ENCODE data around the gene CFAP119.

The CFAP119 gene

DNA sequence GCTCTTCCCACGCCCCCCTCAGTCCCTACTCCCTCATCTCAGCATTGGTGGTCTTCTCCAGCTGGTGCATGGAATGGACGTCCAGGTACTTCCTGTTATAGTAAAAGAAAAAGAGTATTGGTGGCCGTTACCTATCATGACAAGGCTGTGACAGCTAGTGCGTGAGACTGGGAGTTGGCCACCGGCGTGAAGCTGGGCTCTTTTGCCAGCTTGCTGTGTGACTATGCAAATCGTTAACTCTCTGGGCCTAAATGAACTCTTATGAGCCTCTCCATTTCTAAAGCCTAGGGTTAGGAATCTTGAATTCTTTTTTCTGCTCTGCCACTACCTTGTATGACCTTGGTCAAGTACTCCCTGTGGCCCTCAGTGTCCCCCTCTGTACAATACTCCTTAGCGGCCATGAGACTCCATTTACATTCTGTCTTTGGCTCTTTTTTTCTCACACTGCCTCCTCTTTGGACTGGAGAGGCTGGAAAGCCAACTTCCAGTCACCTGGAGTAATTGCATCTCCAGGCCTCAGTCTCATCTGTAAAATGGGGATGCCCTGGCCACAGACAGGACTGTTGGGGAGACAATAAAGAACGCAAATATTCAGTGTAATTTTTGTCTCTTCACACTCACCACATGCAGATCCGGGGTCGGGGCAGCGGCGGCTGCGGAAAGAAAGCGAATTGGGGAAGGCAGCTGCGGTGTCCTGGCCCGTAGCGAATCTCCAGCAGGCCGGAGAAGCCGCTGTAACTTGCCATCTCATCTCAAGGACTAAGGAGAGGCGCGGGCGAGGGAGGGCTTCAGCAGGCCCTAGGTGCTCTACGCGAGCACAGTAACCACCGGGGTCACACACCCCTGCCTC lies 1.1 kb downstream of the CFAP119 start:
- no peak for DNase-seq

DNA sequence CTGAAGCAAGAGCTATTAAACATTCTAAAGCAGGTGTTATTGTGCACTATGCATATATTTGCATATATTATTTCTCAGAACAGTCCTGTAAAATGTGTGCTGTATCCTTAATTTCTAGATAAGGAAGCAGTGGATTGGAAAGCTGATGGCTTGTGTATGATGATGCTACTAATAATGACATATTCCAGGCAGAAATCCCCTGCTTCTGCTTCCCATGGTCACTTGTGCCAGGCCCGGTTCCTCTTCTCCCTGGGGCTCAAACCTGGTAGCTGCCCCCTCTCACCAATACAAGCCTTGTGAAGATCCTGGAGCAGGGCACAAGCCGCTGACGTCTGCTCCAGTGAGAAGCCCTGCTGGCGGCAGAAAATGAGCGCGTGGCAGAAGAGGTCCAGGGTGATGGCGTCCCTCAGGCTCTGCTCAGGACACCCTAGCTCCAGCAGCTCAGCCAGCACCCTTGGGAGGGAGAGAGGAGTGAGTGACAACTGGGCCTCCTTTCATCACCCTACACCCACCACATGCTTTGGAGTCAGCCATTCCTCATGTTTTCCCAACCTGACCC lies 1.8 kb downstream of the CFAP119 start:
- no peak for DNase-seq

DNA sequence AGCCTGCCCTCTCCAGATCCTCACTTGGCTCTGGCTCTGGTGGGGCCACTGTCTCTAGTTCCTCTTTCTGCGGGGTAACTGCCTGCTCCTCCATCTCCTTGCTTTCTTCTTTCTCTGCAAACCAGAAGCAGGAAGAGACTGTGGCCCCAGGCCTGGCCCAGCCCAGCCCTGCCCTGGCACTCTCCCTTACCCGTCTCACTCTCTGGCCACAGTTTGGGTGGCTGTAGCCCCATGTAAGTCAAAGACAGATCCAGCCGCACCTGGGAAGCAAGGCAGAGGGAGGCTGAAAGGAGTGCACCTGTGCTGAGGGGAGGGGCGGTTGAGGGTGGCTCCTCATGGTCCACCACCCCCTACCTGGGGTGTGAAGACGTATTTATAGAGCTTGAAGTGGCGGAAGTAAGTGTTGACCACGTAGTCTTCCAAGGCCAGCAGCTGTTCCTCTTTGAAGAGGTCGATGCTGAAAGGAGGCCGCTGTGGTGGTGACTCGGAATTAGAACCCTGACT lies 2.8 kb downstream of the CFAP119 start:
- no peak for DNase-seq

DNA sequence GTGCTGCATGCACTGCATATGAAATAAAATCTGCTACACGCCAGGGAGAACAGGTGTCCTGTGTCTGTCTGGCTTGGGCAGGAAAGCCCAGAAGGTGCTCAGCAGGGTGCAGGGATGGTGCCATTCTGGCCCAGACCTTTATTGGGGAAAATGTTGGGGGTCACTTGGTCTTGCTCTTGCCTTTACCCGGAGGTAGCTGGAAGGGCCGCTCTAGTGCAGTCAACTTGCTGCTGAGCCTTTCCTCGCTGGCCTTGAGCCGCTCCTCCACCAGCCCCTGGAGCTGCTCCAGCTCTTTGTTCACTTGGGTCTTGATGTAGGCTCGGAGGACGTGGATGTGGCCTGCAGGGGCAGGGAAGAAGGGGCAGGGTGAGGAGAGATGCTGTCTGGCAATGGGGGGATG lies 4.5 kb downstream of the CFAP119 start:
- DNase-seq: no peak

DNA sequence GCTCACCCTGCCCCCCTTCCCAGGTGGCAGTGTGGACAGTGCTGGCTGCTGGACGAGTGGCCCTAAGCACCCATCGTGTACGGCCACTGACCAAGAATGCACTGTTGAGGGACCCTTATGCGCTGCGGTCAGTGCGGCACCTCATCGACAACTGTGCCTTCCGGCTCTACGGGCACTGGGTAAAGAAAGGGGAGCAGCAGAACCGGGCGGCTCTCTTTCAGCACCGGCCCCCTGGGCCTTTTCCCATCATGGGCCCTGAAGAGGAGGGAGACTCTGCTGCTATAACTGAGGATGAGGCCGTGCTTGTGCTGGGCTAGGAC lies 5.1 kb downstream of the CFAP119 start:
- no peak for DNase-seq

DNA sequence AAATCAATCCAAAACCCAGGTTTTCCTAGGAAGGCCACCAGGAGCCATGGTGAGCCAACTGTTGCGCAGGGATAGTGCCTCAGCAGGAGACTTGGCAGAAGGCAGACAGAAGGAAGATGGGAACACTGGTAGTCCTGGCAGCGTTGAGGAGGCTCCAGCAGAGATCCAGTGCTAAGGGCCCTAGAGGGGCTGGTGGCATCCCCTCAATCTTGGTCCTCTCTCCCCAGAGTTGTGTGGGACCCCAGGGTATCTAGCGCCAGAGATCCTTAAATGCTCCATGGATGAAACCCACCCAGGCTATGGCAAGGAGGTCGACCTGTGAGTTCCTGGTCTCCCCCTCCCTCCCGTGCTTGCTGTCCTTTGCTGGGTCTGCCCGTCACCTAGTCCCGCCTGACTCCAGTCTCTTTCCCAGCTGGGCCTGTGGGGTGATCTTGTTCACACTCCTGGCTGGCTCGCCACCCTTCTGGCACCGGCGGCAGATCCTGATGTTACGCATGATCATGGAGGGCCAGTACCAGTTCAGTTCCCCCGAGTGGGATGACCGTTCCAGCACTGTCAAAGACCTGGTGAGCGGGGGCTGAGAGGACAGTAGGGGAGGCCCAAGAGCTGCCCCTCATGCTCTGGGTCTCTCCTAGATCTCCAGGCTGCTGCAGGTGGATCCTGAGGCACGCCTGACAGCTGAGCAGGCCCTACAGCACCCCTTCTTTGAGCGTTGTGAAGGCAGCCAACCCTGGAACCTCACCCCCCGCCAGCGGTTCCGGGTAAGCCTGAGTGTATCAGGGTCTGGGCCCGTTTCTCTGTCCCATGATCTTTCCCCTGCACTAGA lies 5.7 kb downstream of the CFAP119 start:
- no peak for DNase-seq

DNA sequence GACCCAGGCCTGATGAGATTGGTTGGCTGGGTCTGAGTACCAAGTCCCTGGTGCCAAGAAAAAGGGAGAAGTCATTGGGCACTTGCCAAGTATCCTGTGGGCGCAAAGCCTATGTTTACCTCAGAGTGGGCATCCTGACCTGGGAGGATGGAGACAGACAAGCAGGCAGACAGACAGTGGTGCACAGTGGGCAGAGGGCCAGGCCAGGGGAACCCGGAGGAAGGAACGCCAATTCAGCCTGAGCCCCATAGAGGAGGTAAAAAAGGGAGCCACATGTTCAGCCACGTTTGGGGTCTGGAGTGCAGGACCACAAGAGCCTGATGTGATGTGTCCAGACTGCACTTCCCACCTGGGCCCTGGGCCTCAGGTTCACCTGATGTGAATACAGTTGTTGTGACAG lies 8.3 kb downstream of the CFAP119 start:
- DNase-seq: no peak

DNA sequence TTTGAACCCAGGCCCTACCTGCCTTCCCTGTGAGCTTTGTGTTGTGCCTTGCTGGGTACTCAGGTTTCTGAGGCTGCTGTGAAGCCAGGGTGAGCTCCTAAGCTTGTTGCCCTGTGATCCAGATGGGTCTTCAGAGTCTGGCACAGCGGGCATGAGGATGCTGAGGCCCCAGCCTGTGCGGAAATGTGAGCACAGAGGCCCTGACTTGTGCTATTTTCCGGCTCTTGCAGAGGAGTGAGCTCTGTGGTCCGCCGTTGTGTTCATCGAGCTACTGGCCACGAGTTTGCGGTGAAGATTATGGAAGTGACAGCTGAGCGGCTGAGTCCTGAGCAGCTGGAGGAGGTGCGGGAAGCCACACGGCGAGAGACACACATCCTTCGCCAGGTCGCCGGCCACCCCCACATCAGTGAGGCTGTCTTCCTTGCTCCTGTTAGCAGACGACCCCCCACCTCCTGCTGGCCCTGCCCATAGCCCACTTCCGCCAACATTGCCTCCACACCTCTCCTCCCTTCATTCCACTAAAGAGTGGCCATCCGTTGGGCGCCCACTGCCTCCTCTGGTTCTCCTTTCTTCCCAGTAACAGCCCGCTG lies 10.9 kb downstream of the CFAP119 start:
- no peak for DNase-seq

DNA sequence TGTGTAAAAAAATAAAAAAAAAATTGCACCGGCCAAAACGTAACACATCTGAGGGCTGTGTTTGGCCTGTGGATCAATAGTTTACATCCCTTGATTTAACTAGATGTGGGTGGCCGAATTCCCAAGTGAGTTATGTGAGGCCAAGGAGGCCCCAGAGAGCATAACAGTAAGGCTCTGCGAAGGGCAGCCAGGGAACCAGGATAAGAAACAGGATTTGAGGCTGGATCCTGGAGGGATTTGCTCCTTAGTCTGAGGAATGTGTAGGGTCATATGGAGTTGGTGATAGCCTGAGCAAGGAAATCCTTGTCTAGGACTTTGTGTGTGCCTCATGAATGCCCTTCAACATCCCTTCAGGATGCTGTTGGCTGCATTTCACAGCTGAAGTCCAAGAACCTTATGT lies 11.7 kb downstream of the CFAP119 start:
- DNase-seq: no peak

DNA sequence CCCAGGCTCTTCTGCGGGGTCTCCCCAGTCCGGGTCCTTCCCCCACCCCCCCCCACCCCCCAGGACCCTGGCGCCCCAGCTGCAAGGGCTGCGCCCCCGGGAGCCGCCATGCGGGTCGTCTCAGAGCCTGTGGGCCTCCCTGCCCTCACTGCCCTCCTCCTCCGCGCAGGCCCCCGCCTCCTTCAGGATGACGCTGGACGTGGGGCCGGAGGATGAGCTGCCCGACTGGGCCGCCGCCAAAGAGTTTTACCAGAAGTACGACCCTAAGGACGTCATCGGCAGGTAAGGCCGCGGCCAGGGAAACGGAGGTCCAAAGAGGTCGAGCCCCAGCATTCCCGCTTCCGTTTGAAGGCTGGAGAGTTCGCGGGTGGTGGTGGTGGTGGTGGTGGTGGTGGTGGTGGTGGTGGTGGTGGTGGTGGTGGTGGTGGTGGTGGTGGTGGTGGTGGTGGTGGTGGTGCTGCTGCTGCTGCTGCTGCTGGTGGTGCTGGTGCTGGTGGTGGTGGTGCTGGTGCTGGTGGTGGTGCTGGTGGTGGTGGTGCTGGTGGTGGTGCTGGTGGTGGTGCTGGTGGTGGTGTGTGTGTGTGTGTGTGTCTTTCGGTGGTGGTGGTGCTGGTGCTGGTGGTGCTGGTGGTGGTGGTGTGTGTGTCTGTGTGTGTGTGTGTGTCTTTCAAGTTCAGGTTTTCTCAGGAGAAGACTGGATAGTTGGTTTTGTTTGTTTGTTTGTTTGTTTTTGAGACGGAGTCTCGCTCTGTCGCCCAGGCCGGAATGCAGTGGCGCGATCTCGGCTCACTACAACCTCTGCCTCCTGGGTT lies 13.0 kb downstream of the CFAP119 start:
- DNase-seq: peak; percentile 25

DNA sequence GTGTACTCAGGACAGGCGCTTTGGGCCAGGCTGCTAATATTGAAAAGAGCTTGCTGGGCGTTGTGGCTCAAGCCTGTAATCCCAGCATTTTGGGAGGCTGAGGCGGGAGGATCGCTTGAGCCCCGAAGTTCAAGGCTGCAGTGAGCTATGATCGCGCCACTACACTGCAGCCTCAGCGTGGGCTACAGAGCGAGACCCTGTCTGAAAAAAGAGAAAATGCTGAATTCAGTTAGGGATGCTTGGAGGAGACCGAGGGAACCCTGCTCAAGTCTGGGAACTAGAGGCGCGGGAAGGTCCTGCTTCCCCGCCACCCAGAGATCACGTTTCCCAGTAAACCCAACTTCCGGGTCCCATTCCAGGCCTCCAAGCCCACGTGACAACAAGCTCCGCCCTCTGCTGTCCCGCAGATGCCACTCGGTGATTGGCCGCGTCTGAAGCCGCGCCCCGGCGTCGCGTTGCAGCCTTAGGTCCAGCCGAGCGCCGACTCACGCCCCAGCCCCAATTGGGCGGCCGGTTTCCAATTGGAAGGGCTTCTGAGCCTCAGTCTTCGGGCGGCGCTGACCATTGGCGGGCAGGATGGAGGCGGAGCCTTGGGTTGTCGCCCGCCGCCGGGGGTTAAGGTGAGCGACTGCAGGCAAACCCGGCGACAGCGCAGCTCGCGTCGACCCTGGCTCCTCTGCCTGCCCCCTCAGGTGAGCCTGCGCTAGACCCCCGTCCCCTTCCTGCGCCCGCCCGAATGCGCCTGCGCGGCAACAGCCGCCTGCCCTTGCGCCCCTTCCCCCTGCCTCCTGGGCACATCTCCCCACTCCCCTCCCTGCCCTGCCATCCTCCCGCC lies 13.8 kb downstream of the CFAP119 start, which contains the start of gene PHKG2:
Gene PHKG2, plus strand, starts transcription at position 627 of the 835 bp plus-strand sequence. CDS start 396 bp downstream, outside the sequence.
- DNase-seq: peak; percentile 94

DNA sequence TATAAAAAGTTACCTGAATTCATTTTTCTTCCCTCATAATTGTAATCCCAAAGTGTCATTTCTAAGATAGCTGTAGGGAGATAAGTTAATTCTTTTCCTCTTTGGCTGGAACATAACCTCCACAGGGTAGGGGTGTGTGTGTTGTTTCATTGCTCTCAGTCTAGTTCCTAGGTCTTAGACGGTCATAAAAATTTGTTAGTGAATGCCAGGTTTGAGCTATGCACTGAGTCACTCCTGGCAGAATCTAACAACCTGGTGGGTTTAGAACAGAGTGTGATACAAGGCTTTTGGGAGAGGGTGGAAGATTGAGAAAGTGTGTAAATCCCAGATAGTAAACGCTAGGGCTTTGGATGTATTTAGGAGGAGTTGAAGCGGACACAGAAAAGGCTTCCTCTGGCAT lies 14.5 kb downstream of the CFAP119 start:
- no peak for DNase-seq

DNA sequence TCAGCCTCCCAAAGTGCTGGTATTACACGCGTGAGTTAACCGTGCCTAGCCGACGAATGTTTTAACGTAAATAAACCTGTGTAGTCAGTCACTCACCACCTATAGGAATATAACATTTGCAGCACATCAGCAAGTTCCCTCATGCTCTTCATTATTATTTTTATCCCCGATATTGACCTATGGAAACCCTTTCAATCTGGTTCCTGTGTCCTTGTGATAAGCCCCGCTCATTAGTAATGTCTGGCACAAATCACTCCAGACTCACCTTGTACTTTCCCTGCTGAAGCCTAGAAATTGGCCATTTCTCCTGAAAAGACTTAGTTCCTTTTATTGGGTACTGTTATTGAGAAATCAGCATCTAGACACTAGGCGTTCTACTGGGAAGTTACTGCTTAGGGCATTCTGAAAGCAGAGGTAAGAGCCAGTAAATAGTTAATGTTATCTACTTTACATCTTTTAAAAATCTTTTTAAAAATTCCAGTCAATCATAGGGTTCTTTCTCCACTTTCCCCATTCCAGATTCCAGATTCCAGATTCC lies 15.2 kb downstream of the CFAP119 start:
- no peak for DNase-seq

DNA sequence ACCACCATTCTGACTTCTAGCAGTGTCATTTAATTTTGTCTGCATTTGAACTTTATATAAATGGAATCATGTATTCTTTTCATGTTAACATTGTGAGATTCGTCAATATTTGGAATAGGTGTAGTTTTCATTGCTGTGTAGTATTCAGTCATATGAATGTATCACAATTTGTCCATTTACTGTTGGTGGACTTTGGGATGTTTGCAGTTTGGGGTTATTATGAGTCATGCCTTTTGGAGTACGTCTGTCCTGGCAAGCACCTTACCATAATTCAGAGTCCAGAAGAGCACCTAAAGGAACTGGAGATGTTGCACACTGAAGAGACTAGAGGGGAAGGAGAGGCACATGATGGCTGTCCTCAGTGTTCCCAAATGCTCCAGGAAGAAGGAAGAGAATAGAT lies 16.8 kb downstream of the CFAP119 start:
- DNase-seq: no peak

DNA sequence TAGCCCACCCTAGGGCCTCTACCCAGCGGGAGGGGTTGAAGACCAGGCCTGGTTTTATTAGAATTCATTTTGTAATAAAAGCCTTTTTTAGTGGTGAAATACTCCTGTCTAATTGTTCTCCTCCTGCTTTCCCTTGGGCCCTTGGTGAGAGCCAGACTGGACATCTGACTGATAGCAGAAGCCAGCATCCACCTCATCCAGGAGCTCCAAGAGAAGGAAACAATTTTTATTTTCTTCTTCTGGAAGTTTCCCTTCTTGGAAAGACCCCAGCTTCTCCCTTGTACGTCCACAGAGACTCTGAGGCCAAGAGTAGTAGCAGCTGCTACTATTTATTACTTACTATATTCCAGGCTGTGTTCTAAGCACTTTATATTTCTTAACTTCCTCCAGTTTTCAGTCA lies 17.7 kb downstream of the CFAP119 start:
- DNase-seq: no peak

DNA sequence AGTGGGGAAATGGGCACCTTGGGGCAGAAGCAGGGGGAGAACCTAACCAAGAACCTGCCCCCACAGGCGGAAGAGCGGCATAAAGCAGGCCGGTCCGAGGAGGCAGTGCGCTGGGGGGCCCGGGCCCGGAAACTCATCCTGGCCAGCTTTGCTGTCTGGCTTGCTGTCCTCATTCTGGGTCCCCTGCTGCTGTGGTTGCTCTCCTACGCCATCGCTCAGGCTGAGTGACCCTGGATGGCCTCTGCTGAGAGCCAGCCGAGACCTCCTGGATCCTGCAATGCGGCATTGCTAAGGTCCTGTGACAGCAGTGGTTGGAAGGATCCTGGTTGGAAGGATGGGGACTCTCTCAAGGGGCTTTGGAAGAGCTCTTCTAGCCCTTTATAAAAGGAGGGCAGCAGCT lies 18.1 kb downstream of the CFAP119 start:
- DNase-seq: no peak

DNA sequence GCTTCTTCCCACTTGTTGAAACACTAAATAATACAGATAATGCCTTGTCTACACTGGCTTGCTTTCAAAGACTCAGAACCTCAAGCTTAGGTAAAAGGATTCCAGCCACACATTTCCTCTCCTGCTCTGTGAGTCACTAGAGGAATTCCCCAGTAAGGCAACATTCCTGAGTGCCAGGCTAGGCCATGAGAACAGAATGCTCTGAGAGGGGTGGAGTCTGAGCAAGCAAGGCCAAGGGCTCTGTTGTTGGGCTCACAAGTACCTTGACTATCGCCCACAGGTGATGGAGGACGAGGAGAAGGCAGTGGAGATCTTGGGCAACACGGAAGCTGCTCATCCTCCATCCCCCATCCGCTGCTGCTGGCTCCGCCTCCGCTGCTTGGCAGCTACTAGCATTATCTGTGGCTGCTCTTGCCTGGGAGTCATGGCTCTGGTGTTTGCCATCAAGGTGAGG lies 20.4 kb downstream of the CFAP119 start:
- no peak for DNase-seq

DNA sequence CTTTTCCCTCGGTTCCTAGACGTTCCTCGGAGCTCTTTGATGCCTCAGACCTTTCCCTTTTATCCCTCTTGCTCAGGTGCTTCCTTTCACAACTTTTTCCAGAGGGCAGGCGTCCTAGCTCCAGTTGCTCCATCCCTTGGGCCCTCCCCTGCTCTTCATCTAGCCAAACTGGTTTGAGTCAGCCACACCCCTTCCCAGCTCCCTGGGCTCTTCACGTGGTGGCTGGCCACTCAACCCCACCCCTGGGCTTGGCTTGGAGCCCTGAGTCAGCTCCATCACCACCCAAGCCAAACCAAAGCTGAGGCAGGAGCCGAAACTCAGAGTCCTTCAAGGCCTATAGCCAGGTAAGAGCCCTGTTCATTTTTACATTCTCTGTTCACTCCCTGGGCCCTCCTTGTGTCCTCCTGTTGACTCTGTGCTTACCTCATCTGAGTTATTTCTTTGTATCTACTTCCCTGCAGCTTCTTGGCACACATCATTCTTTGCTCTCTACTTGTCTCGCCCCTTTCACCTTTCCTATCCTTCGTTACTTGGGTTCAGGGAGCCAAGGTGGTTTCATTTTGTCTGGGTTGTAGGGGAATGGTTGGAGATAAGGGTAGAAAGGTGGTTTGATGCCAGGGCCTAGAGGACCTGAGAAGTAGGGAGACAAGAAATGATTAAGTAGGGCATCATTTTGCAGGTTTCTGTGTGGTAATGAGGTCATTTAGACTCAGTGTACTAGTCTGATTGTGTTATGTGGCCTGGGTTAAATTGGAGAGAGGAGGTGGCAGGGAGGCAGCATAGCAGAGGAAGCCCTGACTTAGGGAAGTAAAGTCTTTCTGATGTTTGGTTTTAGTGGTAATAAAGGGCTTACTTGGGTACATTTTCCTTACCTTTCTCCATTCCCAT lies 21.3 kb downstream of the CFAP119 start:
- no peak for DNase-seq

DNA sequence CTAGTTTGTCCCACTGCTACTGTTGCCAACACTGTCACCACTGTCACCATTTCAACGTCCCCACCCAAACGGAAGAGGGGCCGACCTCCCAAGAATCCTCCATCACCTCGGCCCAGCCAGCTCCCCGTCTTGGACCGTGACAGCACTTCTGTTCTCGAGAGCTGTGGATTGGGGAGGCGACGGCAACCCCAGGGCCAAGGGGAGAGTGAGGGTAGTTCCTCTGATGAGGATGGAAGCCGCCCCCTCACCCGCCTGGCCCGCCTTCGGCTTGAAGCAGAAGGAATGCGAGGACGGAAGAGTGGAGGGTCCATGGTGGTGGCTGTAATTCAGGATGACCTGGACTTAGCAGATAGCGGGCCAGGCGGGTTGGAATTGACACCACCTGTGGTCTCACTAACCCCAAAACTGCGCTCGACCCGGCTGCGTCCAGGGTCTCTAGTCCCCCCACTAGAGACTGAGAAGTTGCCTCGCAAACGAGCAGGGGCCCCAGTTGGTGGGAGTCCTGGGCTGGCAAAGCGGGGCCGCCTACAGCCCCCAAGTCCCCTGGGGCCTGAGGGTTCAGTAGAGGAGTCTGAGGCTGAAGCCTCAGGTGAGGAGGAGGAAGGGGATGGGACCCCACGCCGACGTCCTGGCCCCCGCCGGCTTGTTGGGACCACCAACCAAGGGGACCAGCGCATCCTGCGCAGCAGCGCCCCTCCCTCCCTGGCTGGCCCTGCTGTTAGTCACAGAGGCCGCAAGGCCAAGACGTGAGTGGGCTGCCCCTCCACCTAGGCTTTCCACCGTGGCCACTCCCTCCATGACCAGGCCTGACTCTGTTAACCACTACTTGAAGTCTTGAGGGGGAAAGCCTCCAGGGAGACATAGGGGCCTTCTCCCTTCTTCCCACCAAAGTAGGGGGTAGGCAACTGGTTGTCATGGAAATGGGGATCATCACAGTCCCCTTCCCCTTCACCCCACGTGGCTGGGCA lies 22.6 kb downstream of the CFAP119 start:
- no peak for DNase-seq

Measured in effector CD8-positive, alpha-beta T cell (primary cell).